ENCODE results near the gene SERPINE1. TPM values are rescaled to one million over a fixed set of nuclear protein-coding genes. Genes with fewer than 3 reads are reported as not detected.

Gene SERPINE1
- total and polyA plus RNA-seq, 2 of the 4 experiments (the other 2 are of a cell fraction) = 1,441 to 2,783 TPM

DNA sequence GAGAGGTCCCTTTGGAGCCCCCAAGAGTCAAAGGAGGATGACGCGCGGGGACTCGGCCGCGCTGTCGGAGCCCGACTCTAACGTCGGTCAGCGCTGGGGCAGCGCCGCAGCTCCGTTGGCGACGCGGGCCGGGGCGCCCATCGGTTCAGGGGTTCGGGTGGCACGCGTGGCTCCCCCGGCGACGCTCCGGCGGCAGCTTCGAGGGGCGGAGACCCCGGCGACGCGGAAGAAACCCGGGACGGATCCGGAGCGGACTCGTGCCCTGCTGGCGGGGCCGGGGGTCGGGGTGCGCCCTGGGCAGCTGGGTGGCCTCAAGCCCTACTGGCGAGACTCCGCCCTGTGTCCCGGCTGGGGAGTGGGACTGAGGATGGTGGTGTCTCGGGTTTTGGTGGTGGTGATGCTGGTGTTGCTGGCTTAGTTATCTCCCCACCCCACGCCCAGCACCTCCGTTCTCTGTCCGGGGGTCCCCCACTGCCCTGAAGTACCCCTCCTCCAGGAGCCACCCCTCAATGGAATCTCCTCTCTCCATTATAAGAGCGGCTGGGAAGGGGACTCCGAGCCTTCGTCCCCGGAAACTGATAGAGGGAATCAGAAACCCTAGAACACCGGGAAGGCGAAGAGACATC is 53.3 kb downstream of the SERPINE1 start, which contains the start of gene NAT16:
Gene NAT16, minus strand, starts transcription at position 164 of the 626 bp plus-strand sequence. CDS start 5,486 bp downstream, outside the sequence.
- H3K4ac ChIP-seq (ENCODE audit: low read depth, low read length) = no peak within 1 kb of the TSS
- H2BK20ac ChIP-seq (ENCODE audit: low read depth, low read length) = no peak within 1 kb of the TSS
- H2AK5ac ChIP-seq (ENCODE audit: low read depth, low read length) = no peak within 1 kb of the TSS
- ChIA-PET CTCF (no interaction called here), POLR2A (ENCODE audit: unreplicated experiment) (no interaction called here)
- intact Hi-C loops (cut with micrococcal nuclease) (no loop called here), dilution Hi-C loops (cut with HindIII; ENCODE audit: low sequenced_read_pairs, unreplicated experiment) (no loop called here), in situ Hi-C loops (cut with MboI; ENCODE audit: low sequenced_read_pairs) (no loop called here)
- 0 out of 2 replicates have a peak, but pooled peaks cover 2% of the 10 kb centered on the region for H3K9me3 ChIP-seq (ENCODE audit: control insufficient read depth, insufficient read depth, low read length)
- H3K4me2 ChIP-seq (ENCODE audit: low read depth, low read length) = peak within 1 kb of the TSS; percentile 14; the same call in 1 of the 2 replicates
- H3K79me1 ChIP-seq (ENCODE audit: low read depth in 1 of 2, low read length in 2 of 2) = no peaks in the 10 kb centered on the region
- H3K23ac ChIP-seq (ENCODE audit: low read depth, low read length) = no peak within 1 kb of the TSS
- H3K18ac ChIP-seq (ENCODE audit: low read depth, low read length) = no peak within 1 kb of the TSS
- H4K5ac ChIP-seq (ENCODE audit: low read depth, low read length) = no peak within 1 kb of the TSS
- no peaks in the 10 kb centered on the region; the same call in 1 of the 2 replicates for H4K20me1 ChIP-seq (ENCODE audit: insufficient read depth, low read length)
- DNase-seq (no peak), ATAC-seq (ENCODE audit: low read depth) (no peak)
- no TSS peak for BruUV-seq (replicated peaks)
- H2BK5ac ChIP-seq (ENCODE audit: low read depth, low read length, poor library complexity, severe bottlenecking) = no peak within 1 kb of the TSS
- H2AK9ac ChIP-seq (replicated peaks; ENCODE audit: low read depth, low read length, poor library complexity) = no peak within 1 kb of the TSS
- no peaks in the 10 kb centered on the region; the same call in 1 of the 2 replicates for H3K4me1 ChIP-seq (ENCODE audit: control insufficient read depth, insufficient read depth, low read length)
- TF ChIP-seq NFE2L2 (IDR thresholded peaks at IDR 0.05; ENCODE audit: low read depth, low read length) (no peak), RAD21 (IDR thresholded peaks at IDR 0.05; ENCODE audit: low read length) (no peak), CTCF (conservative IDR thresholded peaks at IDR 0.05; ENCODE audit: low read depth, low read length) (no peak), SMC3 (IDR thresholded peaks at IDR 0.05; ENCODE audit: low read depth, low read length) (no peak), MAFK (IDR thresholded peaks at IDR 0.05; ENCODE audit: low read depth, low read length) (no peak), CHD1 (IDR thresholded peaks at IDR 0.05; ENCODE audit: low read depth, low read length) (no peak), MAZ (IDR thresholded peaks at IDR 0.05; ENCODE audit: borderline replicate concordance, low read depth, low read length) (no peak), FOS (IDR thresholded peaks at IDR 0.05; ENCODE audit: low read depth, low read length) (no peak), BHLHE40 (IDR thresholded peaks at IDR 0.05; ENCODE audit: low read depth, low read length) (no peak), CEBPB (IDR thresholded peaks at IDR 0.05; ENCODE audit: low read depth, low read length) (no peak), USF2 (IDR thresholded peaks at IDR 0.05; ENCODE audit: low read depth, low read length) (no peak), RFX5 (IDR thresholded peaks at IDR 0.05; ENCODE audit: low read depth, low read length) (no peak), POLR2A (IDR thresholded peaks at IDR 0.05; ENCODE audit: low read depth, low read length) (no peak)
- TF ChIP-seq, protein P1, sequence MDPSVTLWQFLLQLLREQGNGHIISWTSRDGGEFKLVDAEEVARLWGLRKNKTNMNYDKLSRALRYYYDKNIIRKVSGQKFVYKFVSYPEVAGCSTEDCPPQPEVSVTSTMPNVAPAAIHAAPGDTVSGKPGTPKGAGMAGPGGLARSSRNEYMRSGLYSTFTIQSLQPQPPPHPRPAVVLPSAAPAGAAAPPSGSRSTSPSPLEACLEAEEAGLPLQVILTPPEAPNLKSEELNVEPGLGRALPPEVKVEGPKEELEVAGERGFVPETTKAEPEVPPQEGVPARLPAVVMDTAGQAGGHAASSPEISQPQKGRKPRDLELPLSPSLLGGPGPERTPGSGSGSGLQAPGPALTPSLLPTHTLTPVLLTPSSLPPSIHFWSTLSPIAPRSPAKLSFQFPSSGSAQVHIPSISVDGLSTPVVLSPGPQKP (IDR thresholded peaks at IDR 0.05; ENCODE audit: borderline replicate concordance, low read depth, low read length) = no peak
- H3K4me3 ChIP-seq (ENCODE audit: insufficient read depth, low read depth, low read length) = no peak within 1 kb of the TSS
- no peak within 1 kb of the TSS for H3K56ac ChIP-seq (ENCODE audit: extremely low read depth, insufficient read depth, low read length)
- no peak within 1 kb of the TSS for H2BK120ac ChIP-seq (ENCODE audit: low read depth, low read length)
- no peak within 1 kb of the TSS for H3K14ac ChIP-seq (replicated peaks; ENCODE audit: low read depth, low read length)
- WGBS, 2 experiments (ENCODE audit: extremely low coverage in 2 of 2, insufficient read length in 1 of 2) = 2% methylated on average over 22 of the region's 56 CpGs; no CpG with 5 or more reads in 1 of the 2 experiments
- no peak within 1 kb of the TSS for H2AFZ ChIP-seq (replicated peaks; ENCODE audit: low read length, poor library complexity)
- no peak within 1 kb of the TSS for H2BK15ac ChIP-seq (ENCODE audit: low read depth, low read length)
- no peak within 1 kb of the TSS for H4K91ac ChIP-seq (ENCODE audit: insufficient read depth, low read depth, low read length)
- H3K9me1 ChIP-seq (ENCODE audit: insufficient read depth, low read length) = peaks cover 4% of the 10 kb centered on the region; the same call in 1 of the 2 replicates
- H3K36me3 ChIP-seq (ENCODE audit: control insufficient read depth, insufficient read depth, low read length) = no peaks in the 10 kb centered on the region
- H4K8ac ChIP-seq (ENCODE audit: low read depth in 2 of 2, low read length in 2 of 2) = no peak within 1 kb of the TSS
- H3K27me3 ChIP-seq (ENCODE audit: control insufficient read depth, insufficient read depth, low read length) = peaks cover 52% of the 10 kb centered on the region
- no peak within 1 kb of the TSS for H3K27ac ChIP-seq (ENCODE audit: insufficient read depth, low read length)
- H3K9ac ChIP-seq (ENCODE audit: low read depth, low read length) = no peak within 1 kb of the TSS

Measured in IMR-90 (cell line).